NCI-H2029 treated with DMSO at 0.1 percent for 48 hours (cell line): ENCODE results near the gene ASF1A.

ENCODE experiments used
- DNase-seq: peaks from one replicate; lab custom pipeline; 2025; lab: John Stamatoyannopoulos, UW

Gene ASF1A

GRCh38 chr6:118881440-118882313 is 12.3 kb upstream of the ASF1A start:
- no peak for DNase-seq

GRCh38 chr6:118882314-118882905 is 11.5 kb upstream of the ASF1A start:
- DNase-seq = peak; percentile 36

GRCh38 chr6:118886641-118887040 is 7.3 kb upstream of the ASF1A start:
- peak; percentile 72 for DNase-seq

- DNase-seq = peak; percentile 23
Measured at GRCh38 chr6:118889163-118889562, 4.8 kb upstream of the ASF1A start.

- no peak for DNase-seq
Measured at GRCh38 chr6:118890997-118891790, 2.8 kb upstream of the ASF1A start.

- no peak for DNase-seq
Measured at GRCh38 chr6:118892355-118892991, 1.5 kb upstream of the ASF1A start.

- DNase-seq = peak; percentile 96
Measured at GRCh38 chr6:118893064-118893806, 717 bp upstream of the ASF1A start.

- peak; percentile 56 for DNase-seq
Measured at GRCh38 chr6:118894425-118895260, 691 bp downstream of the ASF1A start.

- DNase-seq = no peak
Measured at GRCh38 chr6:118895261-118895560, 1.3 kb downstream of the ASF1A start.

- DNase-seq = no peak
Measured at GRCh38 chr6:118895859-118896258, 1.9 kb downstream of the ASF1A start.

GRCh38 chr6:118896339-118897136 is 2.6 kb downstream of the ASF1A start:
- peak; percentile 68 for DNase-seq

GRCh38 chr6:118897386-118897785 is 3.4 kb downstream of the ASF1A start:
- no peak for DNase-seq

- DNase-seq = no peak
Measured at GRCh38 chr6:118899948-118900347, 6.0 kb downstream of the ASF1A start.

- no peak for DNase-seq
Measured at GRCh38 chr6:118902726-118903125, 8.8 kb downstream of the ASF1A start.

- DNase-seq = no peak
Measured at GRCh38 chr6:118903138-118903537, 9.2 kb downstream of the ASF1A start.

GRCh38 chr6:118903691-118904090 is 9.7 kb downstream of the ASF1A start:
- DNase-seq = no peak

GRCh38 chr6:118905084-118905483 is 11.1 kb downstream of the ASF1A start:
- no peak for DNase-seq

GRCh38 chr6:118905851-118906250 is 11.9 kb downstream of the ASF1A start:
- no peak for DNase-seq

GRCh38 chr6:118908441-118908840 is 14.5 kb downstream of the ASF1A start:
- DNase-seq = no peak

GRCh38 chr6:118912646-118913045 is 18.7 kb downstream of the ASF1A start:
- DNase-seq = no peak
